WTC11 (cell line): ENCODE measurements around the gene KAT6B. TPM values are rescaled to one million over a fixed set of nuclear protein-coding genes. Genes with fewer than 3 reads are reported as not detected.

Experiments used
- ATAC-seq: fragments of 200-7000 bp; cut with Tn5 transposase; 2 replicates; pipeline ENCODE4 v1.10.0; 2021; ENCODE audit warnings: mild to moderate bottlenecking, moderate library complexity
- CTCF ChIA-PET: fragments of 300-600 bp; sonication (Branson Sonifier 250); formaldehyde crosslinking; loops from one replicate; lab custom pipeline; 2021; ENCODE audit warnings: antibody characterized with exemption; lab: Charles Lee
- POLR2A ChIA-PET: fragments of 350-600 bp; sonication (Branson Sonifier 250); formaldehyde crosslinking; loops from one replicate; lab custom pipeline; 2021; ENCODE audit warnings: antibody characterized with exemption; lab: Charles Lee
- DNase-seq: peaks from one replicate; pipeline ENCODE4 v3.0.0; 2021; ENCODE audit warnings: low spot score
- H3K27ac Mint-ChIP-seq: 2 replicates; pipeline ENCODE4 v1.8.0; 2021; ENCODE audit warnings: mixed read lengths
- H3K27me3 Mint-ChIP-seq: 2 replicates; pipeline ENCODE4 v1.8.0; 2021; ENCODE audit warnings: low read depth, mild to moderate bottlenecking, moderate library complexity, mixed read lengths
- H3K36me3 Mint-ChIP-seq: 2 replicates; pipeline ENCODE4 v1.8.0; 2021; ENCODE audit warnings: mixed read lengths
- H3K4me1 Mint-ChIP-seq: 2 replicates; pipeline ENCODE4 v1.8.0; 2022; ENCODE audit warnings: mixed read lengths
- H3K4me3 Mint-ChIP-seq: 2 replicates; pipeline ENCODE4 v1.8.0; 2021; ENCODE audit warnings: mild to moderate bottlenecking, moderate library complexity, mixed read lengths
- H3K9me3 Mint-ChIP-seq: 2 replicates; pipeline ENCODE4 v1.8.0; 2021; ENCODE audit warnings: mixed read lengths
- AR ChIP-seq: fragments of 250-450 bp; sonication (Bioruptor Pico); IDR thresholded peaks from 2 replicates; pipeline ENCODE4 v1.9.0; 2021; ENCODE audit warnings: mild to moderate bottlenecking
- ATF1 ChIP-seq: sonication (generic); formaldehyde crosslinking; IDR thresholded peaks from 2 replicates; pipeline ENCODE4 v1.8.1; 2023; ENCODE audit warnings: mild to moderate bottlenecking, moderate library complexity, missing genetic modification reagents
- ATF3 ChIP-seq: sonication (generic); formaldehyde crosslinking; conservative IDR thresholded peaks from 2 replicates; pipeline ENCODE4 v1.8.1; 2022; ENCODE audit warnings: mild to moderate bottlenecking, missing genetic modification reagents
- CREM ChIP-seq: sonication (generic); formaldehyde crosslinking; IDR thresholded peaks from 2 replicates; pipeline ENCODE4 v1.8.1; 2022; ENCODE audit warnings: mild to moderate bottlenecking, missing genetic modification reagents, moderate library complexity
- EMX1 ChIP-seq: fragments of 250-450 bp; sonication (Bioruptor Pico); IDR thresholded peaks from 2 replicates; pipeline ENCODE4 v1.8.0; 2021; ENCODE audit warnings: mild to moderate bottlenecking
- ERG ChIP-seq: fragments of 250-450 bp; sonication (Bioruptor Pico); IDR thresholded peaks from 2 replicates; pipeline ENCODE4 v1.8.0; 2021; ENCODE audit warnings: mild to moderate bottlenecking
- FOXP4 ChIP-seq: sonication (generic); formaldehyde crosslinking; IDR thresholded peaks from 2 replicates; pipeline ENCODE4 v1.8.0; 2022; ENCODE audit warnings: mild to moderate bottlenecking, missing genetic modification reagents
- GTF2I ChIP-seq: fragments of 250-450 bp; sonication (Bioruptor Pico); conservative IDR thresholded peaks from 2 replicates; pipeline ENCODE4 v1.4.0; 2021; ENCODE audit warnings: mild to moderate bottlenecking
- MLX ChIP-seq: sonication (generic); formaldehyde crosslinking; IDR thresholded peaks from 2 replicates; pipeline ENCODE4 v1.8.1; 2023; ENCODE audit warnings: mild to moderate bottlenecking, missing genetic modification reagents, moderate library complexity
- MYBL2 ChIP-seq: sonication (generic); formaldehyde crosslinking; IDR thresholded peaks from 2 replicates; pipeline ENCODE4 v1.8.1; 2023; ENCODE audit warnings: mild to moderate bottlenecking, moderate library complexity, missing genetic modification reagents
- NFE2L1 ChIP-seq: sonication (generic); formaldehyde crosslinking; IDR thresholded peaks from 2 replicates; pipeline ENCODE4 v1.8.1; 2023; ENCODE audit warnings: missing genetic modification reagents
- NR3C1 ChIP-seq: sonication (generic); formaldehyde crosslinking; conservative IDR thresholded peaks from 2 replicates; pipeline ENCODE4 v1.8.1; 2023; ENCODE audit warnings: low read depth, mild to moderate bottlenecking, missing genetic modification reagents
- OVOL2 ChIP-seq: fragments of 250-450 bp; sonication (Bioruptor Pico); IDR thresholded peaks from 2 replicates; pipeline ENCODE4 v1.9.0; 2021; ENCODE audit warnings: mild to moderate bottlenecking, borderline replicate concordance
- PREB ChIP-seq: sonication (generic); formaldehyde crosslinking; IDR thresholded peaks from 2 replicates; pipeline ENCODE4 v1.8.1; 2022; ENCODE audit warnings: mild to moderate bottlenecking, missing genetic modification reagents, moderate library complexity, borderline replicate concordance
- TEAD1 ChIP-seq: sonication (generic); formaldehyde crosslinking; IDR thresholded peaks from 2 replicates; pipeline ENCODE4 v1.8.0; 2022; ENCODE audit warnings: mild to moderate bottlenecking, missing genetic modification reagents
- USF2 ChIP-seq: sonication (generic); formaldehyde crosslinking; IDR thresholded peaks from 2 replicates; pipeline ENCODE4 v1.8.1; 2023; ENCODE audit warnings: mild to moderate bottlenecking, missing genetic modification reagents, moderate library complexity
- ZNF121 ChIP-seq: sonication (generic); formaldehyde crosslinking; IDR thresholded peaks from 2 replicates; pipeline ENCODE4 v1.8.0; 2023; ENCODE audit warnings: missing genetic modification reagents
- ZNF232 ChIP-seq: sonication (generic); formaldehyde crosslinking; IDR thresholded peaks from 2 replicates; pipeline ENCODE4 v1.8.0; 2022; ENCODE audit warnings: mild to moderate bottlenecking, missing genetic modification reagents
- ZNF423 ChIP-seq: fragments of 250-450 bp; sonication (Bioruptor Pico); IDR thresholded peaks from 2 replicates; pipeline ENCODE4 v2.1.2; 2022; ENCODE audit warnings: mild to moderate bottlenecking, moderate library complexity
- ZNF425 ChIP-seq: fragments of 250-450 bp; sonication (Bioruptor Pico); conservative IDR thresholded peaks from 2 replicates; pipeline ENCODE4 v1.9.0; 2021; ENCODE audit warnings: mild to moderate bottlenecking
- ZNF671 ChIP-seq: fragments of 250-450 bp; sonication (Bioruptor Pico); IDR thresholded peaks from 2 replicates; pipeline ENCODE4 v1.8.0; 2021; ENCODE audit warnings: mild to moderate bottlenecking
- ZSCAN18 ChIP-seq: fragments of 250-450 bp; sonication (Bioruptor Pico); IDR thresholded peaks from 2 replicates; pipeline ENCODE4 v2.1.2; 2022; ENCODE audit warnings: mild to moderate bottlenecking, moderate library complexity
- total RNA-seq: library from RNA; stranded (reverse); gene quantifications from 3 replicates; pipeline ENCODE4 v1.2.3, GENCODE V29; 2021

The KAT6B gene
- total RNA-seq, 1 experiment from 2014 or later, result 18.5 TPM

- TF ChIP-seq ATF1 (CRISPR knock-in tag) (no peak), ZNF671 (no peak), TEAD1 (CRISPR knock-in tag) (no peak), ZNF232 (no peak), ZNF423 (CRISPR knock-in tag) (no peak)
- TF ChIP-seq, all 79 proteins: peak for 0
Measured at GRCh38 chr10:74857586-74857985, 31.2 kb downstream of the KAT6B start (continued).

- TF ChIP-seq FOXP4 (CRISPR knock-in tag) (no peak), PREB (no peak), AR (no peak), CREM (no peak), ATF1 (CRISPR knock-in tag) (no peak), NFE2L1 (CRISPR knock-in tag) (no peak), MLX (CRISPR knock-in tag) (no peak), GTF2I (CRISPR knock-in tag) (no peak), EMX1 (CRISPR knock-in tag) (no peak), ZNF121 (no peak), OVOL2 (CRISPR knock-in tag) (no peak), ERG (CRISPR knock-in tag) (no peak), USF2 (CRISPR knock-in tag) (no peak), NR3C1 (CRISPR knock-in tag) (no peak), ZSCAN18 (CRISPR knock-in tag) (no peak), ATF3 (CRISPR knock-in tag) (no peak), MYBL2 (CRISPR knock-in tag) (no peak), ZNF425 (CRISPR knock-in tag) (no peak)
- no peak overlapping the region for H3K4me3 Mint-ChIP-seq
- ATAC-seq (no peak), DNase-seq (no peak)
- no peak overlapping the region for H3K27ac Mint-ChIP-seq
- peaks cover 13% of the 10 kb centered on the region for H3K9me3 Mint-ChIP-seq
- POLR2A ChIA-PET, result no interaction called here
- CTCF ChIA-PET, result interaction anchor here (0.6 kb wide), 1 partner anchor 19 kb away, joined by 3 read pairs; no protein-coding TSS in a partner anchor
- H3K4me1 Mint-ChIP-seq, result peaks cover 37% of the 10 kb centered on the region
- H3K36me3 Mint-ChIP-seq, result peaks cover 8% of the 10 kb centered on the region; the same call in 1 of the 2 replicates
- no peaks in the 10 kb centered on the region for H3K27me3 Mint-ChIP-seq
Measured at GRCh38 chr10:74859546-74859945, 33.1 kb downstream of the KAT6B start.
